ENCODE measurements around the gene HSPB3.

Gene HSPB3

GRCh38 chr5:54469622-54470021, 14.1 kb downstream of the HSPB3 start:
- in situ Hi-C loops (cut with HindIII; ENCODE audit: low sequenced_read_pairs) = no loop called here
- TF ChIP-seq CTCF (IDR thresholded peaks at IDR 0.05; ENCODE audit: low read depth, low read length, missing control alignments) = no peak
- H3K4me3 ChIP-seq (ENCODE audit: low read depth, low read length) = no peak overlapping the region
- no peak for DNase-seq (ENCODE audit: low read depth)

- TF ChIP-seq CTCF (IDR thresholded peaks at IDR 0.05; ENCODE audit: low read depth, low read length, missing control alignments) = no peak
- in situ Hi-C loops (cut with HindIII; ENCODE audit: low sequenced_read_pairs) = no loop called here
- no peak overlapping the region for H3K4me3 ChIP-seq (ENCODE audit: low read depth, low read length)
- no peak for DNase-seq (ENCODE audit: low read depth)
Measured at GRCh38 chr5:54470128-54470527, 14.6 kb downstream of the HSPB3 start.

GRCh38 chr5:54470677-54471076, 15.2 kb downstream of the HSPB3 start:
- no peak overlapping the region for H3K4me3 ChIP-seq (ENCODE audit: low read depth, low read length)
- no peak for TF ChIP-seq CTCF (IDR thresholded peaks at IDR 0.05; ENCODE audit: low read depth, low read length, missing control alignments)
- in situ Hi-C loops (cut with HindIII; ENCODE audit: low sequenced_read_pairs) = no loop called here
- DNase-seq (ENCODE audit: low read depth) = no peak

GRCh38 chr5:54471398-54471797, 15.9 kb downstream of the HSPB3 start:
- no peak for TF ChIP-seq CTCF (IDR thresholded peaks at IDR 0.05; ENCODE audit: low read depth, low read length, missing control alignments)
- no peak overlapping the region for H3K4me3 ChIP-seq (ENCODE audit: low read depth, low read length)
- DNase-seq (ENCODE audit: low read depth) = no peak
- in situ Hi-C loops (cut with HindIII; ENCODE audit: low sequenced_read_pairs) = no loop called here

- no peak for DNase-seq (ENCODE audit: low read depth)
- H3K4me3 ChIP-seq (ENCODE audit: low read depth, low read length) = no peak overlapping the region
- in situ Hi-C loops (cut with HindIII; ENCODE audit: low sequenced_read_pairs) = no loop called here
- TF ChIP-seq CTCF (IDR thresholded peaks at IDR 0.05; ENCODE audit: low read depth, low read length, missing control alignments) = no peak
Measured at GRCh38 chr5:54476682-54477081, 21.2 kb downstream of the HSPB3 start.

GRCh38 chr5:54477941-54478478, 22.5 kb downstream of the HSPB3 start:
- no peak overlapping the region for H3K4me3 ChIP-seq (ENCODE audit: low read depth, low read length)
- DNase-seq (ENCODE audit: low read depth) = no peak
- no peak for TF ChIP-seq CTCF (IDR thresholded peaks at IDR 0.05; ENCODE audit: low read depth, low read length, missing control alignments)
- in situ Hi-C loops (cut with HindIII; ENCODE audit: low sequenced_read_pairs) = no loop called here

GRCh38 chr5:54480296-54480695, 24.8 kb downstream of the HSPB3 start:
- DNase-seq (ENCODE audit: low read depth) = no peak
- TF ChIP-seq CTCF (IDR thresholded peaks at IDR 0.05; ENCODE audit: low read depth, low read length, missing control alignments) = no peak
- in situ Hi-C loops (cut with HindIII; ENCODE audit: low sequenced_read_pairs) = no loop called here
- H3K4me3 ChIP-seq (ENCODE audit: low read depth, low read length) = no peak overlapping the region
